Motor neuron (in vitro differentiated cells): Measurements from ENCODE around the gene YBEY. TPM values are rescaled to one million over a fixed set of nuclear protein-coding genes. Genes with fewer than 3 reads are reported as not detected.

Experiments used
- ATAC-seq, 8 experiments: fragments of 200-7000 bp; cut with Tn5 transposase; replicated peaks in 6 of 8; 2 replicates each; pipeline ENCODE4 v1.8.0; 2021; ENCODE audit warnings: mild to moderate bottlenecking in 8 of 8, moderate library complexity in 8 of 8
- H3K27ac ChIP-seq, 2 donors: fragments of 250-450 bp; sonication (Bioruptor Pico); 2 replicates each; pipeline ENCODE4 v1.9.0; 2021; ENCODE audit warnings: antibody characterized with exemption in 2 of 2, mild to moderate bottlenecking in 2 of 2, moderate library complexity in 1 of 2
- H3K4me1 ChIP-seq, 2 donors: fragments of 250-450 bp; sonication (Bioruptor Pico); replicated peaks in 1 of 2; 2 replicates each; pipeline ENCODE4 v1.6.1; 2021; ENCODE audit warnings: antibody characterized with exemption in 2 of 2, mild to moderate bottlenecking in 2 of 2, moderate library complexity in 1 of 2
- H3K4me3 ChIP-seq, 5 donors: fragments of 250-450 bp; sonication (Bioruptor Pico); 2 replicates each; pipeline ENCODE4 v1.9.0; 2021; ENCODE audit warnings: antibody characterized with exemption in 5 of 5, mild to moderate bottlenecking in 5 of 5, moderate library complexity in 4 of 5
- WGBS, 10 experiments: fragments of 450-650 bp; shearing (Covaris generic); methylation state at CpG; one replicate each; pipeline ENCODE4 v1.0.0; 2022; 5-methylcytosine and 5-hydroxymethylcytosine counted together
- in situ Hi-C, 9 experiments: fragments of 400-800 bp; cut with MboI; loops; one replicate each; pipeline ENCODE4 v1.15.0; 2021; ENCODE audit warnings: low sequenced_read_pairs in 9 of 9, low pct_unique_long_range_greater_than_20kb in 2 of 9; ENCODE audit not compliant: unreplicated experiment in 9 of 9
- total RNA-seq, 8 experiments: library from RNA; unstranded; fragments of 300-600 nt; gene quantifications; 2 replicates each; pipeline versions ENCODE4 v1.2.3 to v1.2.4, GENCODE V29; 2022

YBEY gene
- total RNA-seq, 8 experiments from 2014 or later = 19.4 to 43.8 (median 32.7) TPM

DNA sequence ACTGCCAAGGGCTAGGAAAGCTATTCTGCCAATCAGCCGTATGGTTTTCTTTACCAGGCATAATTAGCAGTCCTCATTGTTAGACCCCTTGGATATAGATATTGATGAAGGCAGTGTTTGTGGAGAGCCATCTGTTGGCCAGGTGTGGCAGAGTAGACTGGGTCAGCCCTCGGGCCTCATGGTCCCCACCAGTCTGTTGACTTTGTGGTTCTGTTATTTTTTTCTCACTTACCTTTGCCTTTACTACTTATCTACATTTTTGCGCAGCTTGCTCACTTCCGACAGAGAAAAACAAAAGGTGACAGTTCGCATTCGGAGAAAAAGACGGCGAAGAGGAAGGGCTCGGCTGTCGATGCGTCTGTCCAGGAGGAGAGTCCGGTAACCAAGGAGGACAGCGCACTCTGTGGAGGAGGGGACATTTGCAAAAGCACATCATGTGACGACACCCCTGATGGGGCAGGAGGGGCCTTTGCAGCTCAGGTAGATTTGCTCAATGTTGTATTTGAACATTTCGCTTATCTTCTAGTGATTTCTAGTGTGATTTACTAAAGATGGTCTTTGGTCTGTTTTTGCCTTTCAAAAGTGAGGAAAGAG lies 40.1 kb downstream of the YBEY start:
- H3K27ac ChIP-seq = no peak overlapping the region
- H3K4me3 ChIP-seq = peak overlapping the region in 2 of 5 donors; percentile 90 to 93
- ATAC-seq = no peak
- H3K4me1 ChIP-seq = peaks cover 14 to 15% of the 10 kb centered on the region in 2 donors
- in situ Hi-C loops = no loop called here
- 72 to 100% (median 93%) methylated on average over 2 to 11 of the region's 15 CpGs for WGBS, 10 experiments

DNA sequence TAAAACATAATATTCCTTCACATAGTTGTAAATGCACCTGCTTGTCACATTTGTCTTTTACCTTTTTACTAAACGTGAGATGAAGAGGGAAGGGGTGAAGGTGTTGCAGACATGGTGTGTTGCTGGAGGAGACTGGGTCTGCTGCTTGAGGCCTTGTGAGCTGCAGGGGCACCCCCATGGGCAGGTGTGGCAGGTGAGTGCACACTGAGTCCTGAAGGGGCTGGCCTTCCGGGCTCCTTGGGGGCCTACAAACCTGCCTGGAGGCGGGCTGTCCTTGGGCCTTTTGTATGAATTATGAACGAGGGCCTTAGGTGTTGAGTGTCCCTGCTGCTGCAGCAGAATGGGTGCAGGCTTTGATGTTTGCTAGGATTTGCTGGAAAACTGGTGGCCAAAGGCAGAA lies 41.6 kb downstream of the YBEY start:
- in situ Hi-C loops = no loop called here
- Histone ChIP-seq H3K4me1 (peaks cover 3 to 7% of the 10 kb centered on the region in 2 donors), H3K4me3 (no peak overlapping the region), H3K27ac (no peak overlapping the region)
- no peak for ATAC-seq
- WGBS, 10 experiments = 50 to 88% (median 78%) methylated on average over 1 to 3 of the region's 4 CpGs; no CpG with 5 or more reads in 6 of the 10 experiments

DNA sequence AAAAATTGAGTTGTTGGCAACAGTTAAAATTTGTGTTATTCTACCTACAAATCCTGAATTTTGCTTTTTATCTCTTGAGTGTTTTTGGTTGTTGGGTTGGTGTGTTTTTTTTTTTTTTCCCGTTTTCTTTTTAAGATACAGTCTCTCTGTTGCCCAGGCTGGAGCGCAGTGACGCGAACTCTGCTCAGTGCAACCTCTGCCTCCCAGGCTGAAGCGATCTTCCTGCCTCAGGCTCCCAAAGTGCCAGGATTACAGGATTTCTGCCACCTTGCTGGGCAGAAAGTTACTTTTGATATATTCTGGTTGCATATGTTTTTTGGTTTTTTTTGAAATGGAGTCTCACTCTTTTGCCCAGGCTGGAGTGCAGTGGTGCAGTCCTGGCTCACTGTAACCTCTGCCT lies 42.0 kb downstream of the YBEY start:
- Histone ChIP-seq H3K4me1 (peaks cover 3 to 7% of the 10 kb centered on the region in 2 donors), H3K27ac (no peak overlapping the region), H3K4me3 (no peak overlapping the region)
- 0 to 78% (median 50%) methylated on average over 1 to 5 of the region's 5 CpGs; no CpG with 5 or more reads in 3 of the 10 experiments for WGBS, 10 experiments
- no peak for ATAC-seq
- in situ Hi-C loops = no loop called here

DNA sequence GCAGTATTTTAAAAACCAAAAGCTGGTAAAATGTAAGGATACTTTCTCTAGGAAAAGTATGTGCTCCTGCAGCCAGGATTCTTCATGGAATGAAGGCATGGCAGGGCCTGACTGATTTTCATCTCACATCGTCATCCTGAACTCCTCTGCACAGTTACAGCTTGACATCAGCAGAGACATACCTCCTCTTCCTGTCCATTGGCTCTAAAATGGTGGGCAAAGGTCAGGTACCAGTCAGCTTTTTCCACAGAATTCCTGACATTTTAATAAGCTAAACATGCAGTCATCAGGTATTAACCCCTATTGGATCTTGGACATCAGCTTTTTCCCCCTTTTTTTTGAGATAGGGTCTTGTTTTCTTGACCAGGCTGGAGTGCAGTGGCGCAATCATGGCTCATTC lies 43.7 kb downstream of the YBEY start:
- Histone ChIP-seq H3K27ac (no peak overlapping the region), H3K4me3 (no peak overlapping the region), H3K4me1 (peaks cover 3 to 7% of the 10 kb centered on the region in 2 donors)
- no peak for ATAC-seq
- in situ Hi-C loops = no loop called here
- WGBS, 10 experiments = 57 to 100% (median 100%) methylated on average over 1 of the region's 2 CpGs; no CpG with 5 or more reads in 4 of the 10 experiments

DNA sequence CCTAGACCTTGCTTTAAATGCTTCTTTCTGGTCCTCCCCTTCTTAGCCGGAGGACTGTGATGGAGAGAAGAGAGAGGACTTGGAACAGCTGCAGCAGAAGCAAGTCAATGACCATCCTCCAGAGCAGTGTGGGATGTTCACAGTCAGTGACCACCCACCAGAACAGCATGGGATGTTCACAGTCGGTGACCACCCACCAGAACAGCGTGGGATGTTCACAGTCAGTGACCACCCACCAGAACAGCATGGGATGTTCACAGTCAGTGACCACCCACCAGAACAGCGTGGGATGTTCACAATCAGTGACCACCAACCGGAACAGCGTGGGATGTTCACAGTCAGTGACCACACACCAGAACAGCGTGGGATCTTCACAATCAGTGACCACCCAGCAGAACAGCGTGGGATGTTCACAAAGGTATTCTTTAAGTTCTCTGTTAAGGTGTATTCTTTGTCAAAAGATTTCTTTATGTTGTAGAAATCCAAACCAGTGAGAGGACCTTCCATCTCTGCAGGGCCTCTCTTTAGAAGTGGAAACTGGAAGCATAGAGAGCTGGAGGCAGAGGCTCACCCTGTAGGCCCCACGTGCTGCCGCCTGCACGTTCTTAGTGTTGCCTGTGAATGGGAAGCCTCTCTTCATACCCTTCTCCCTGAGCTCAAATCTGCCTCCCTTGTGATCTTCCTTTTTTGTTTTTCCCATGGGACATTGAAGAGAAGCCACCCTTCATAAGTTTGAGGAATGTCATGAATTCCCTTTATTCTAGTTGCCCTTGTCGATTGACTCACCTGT lies 48.4 kb downstream of the YBEY start:
- ATAC-seq = no peak
- no peak overlapping the region for H3K27ac ChIP-seq
- no peaks in the 10 kb centered on the region for H3K4me1 ChIP-seq
- WGBS, 10 experiments = 63 to 100% (median 88%) methylated on average over 2 to 7 of the region's 12 CpGs; no CpG with 5 or more reads in 4 of the 10 experiments
- in situ Hi-C loops = no loop called here
- no peak overlapping the region for H3K4me3 ChIP-seq

DNA sequence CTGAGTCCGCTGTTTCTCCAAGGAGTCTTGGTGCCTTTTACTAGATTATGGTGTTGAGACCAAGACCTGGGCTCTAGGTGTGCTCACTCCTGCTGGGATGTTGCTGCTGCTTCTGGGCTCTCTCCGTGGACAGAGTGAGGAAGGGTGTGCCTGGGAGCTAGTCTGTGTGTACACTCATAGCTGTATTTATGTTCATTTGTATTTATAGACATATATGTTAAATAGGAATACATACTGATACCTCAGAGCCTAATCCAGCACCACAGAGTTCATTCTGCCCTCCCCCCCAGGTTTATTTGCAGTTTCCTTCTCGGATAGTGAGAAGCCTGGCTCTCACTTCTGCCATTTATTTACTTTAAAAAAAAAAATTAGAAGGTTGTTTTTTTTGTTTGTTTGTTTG lies 50.5 kb downstream of the YBEY start:
- H3K27ac ChIP-seq = no peak overlapping the region
- WGBS, 10 experiments = 92 to 100% (median 97%) methylated on average over 1 to 3 of the region's 3 CpGs; no CpG with 5 or more reads in 6 of the 10 experiments
- in situ Hi-C loops = no loop called here
- no peaks in the 10 kb centered on the region for H3K4me1 ChIP-seq
- peak in 1 of 8 experiments; percentile 90 for ATAC-seq
- H3K4me3 ChIP-seq = no peak overlapping the region

DNA sequence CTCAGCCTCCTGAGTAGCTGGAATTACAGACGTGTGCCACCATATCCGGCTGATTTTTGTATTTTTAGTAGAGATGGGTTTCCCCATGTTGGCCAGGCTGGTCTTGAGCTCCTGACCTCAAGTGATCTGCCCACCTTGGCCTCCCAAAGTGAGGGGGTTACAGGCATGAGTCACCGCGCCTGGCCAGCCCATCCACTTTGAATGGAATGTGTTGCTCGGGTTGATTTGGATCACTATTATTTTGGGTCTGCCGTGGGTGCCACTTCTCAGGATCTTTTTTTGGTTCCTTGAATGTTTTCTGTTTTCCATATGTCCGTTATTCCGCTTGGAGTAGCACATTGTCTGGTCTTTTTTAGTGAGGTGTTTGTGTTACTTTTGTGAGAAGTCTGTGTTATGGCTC lies 54.9 kb downstream of the YBEY start:
- in situ Hi-C loops = no loop called here
- H3K27ac ChIP-seq = no peak overlapping the region
- WGBS, 10 experiments = 30 to 100% (median 95%) methylated on average over 1 to 6 of the region's 8 CpGs
- no peaks in the 10 kb centered on the region for H3K4me1 ChIP-seq
- H3K4me3 ChIP-seq = no peak overlapping the region
- ATAC-seq = no peak

DNA sequence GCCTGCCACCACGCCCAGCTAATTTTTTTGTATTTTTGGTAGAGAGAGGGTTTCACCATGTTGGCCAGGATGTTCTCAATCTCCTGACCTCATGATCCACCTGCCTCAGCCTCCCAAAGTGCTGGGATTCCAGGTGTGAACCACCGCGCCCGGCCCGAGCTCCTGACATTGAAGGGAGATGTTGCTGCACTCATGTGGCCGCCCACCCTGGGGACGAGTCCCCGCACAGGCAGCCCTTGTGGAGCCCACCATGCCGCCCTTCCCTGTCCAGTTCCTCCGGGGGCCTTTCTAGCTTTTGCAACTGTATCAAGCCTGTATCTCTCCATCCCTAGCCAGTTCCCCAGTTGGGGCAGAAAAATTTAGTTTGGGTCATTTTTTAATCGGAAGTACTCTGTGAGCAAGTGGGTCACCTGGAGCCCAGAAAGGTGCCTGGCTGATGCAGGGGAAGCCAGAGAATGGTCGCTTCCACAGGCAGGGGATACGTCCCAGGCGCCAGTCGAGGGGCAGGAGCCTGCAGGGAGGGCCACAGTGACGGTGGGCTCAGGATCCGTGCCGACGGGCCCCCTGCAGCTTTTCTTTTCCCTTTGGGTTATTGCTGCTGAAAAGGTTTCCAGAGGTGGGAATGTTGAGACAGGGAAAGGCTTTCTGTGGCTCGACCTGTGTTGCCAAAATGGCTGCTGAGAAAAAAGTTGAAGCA lies 58.2 kb downstream of the YBEY start:
- ATAC-seq = no peak
- no peak overlapping the region for H3K4me3 ChIP-seq
- WGBS, 10 experiments = 80 to 100% (median 95%) methylated on average over 1 to 7 of the region's 20 CpGs; no CpG with 5 or more reads in 5 of the 10 experiments
- no peaks in the 10 kb centered on the region for H3K4me1 ChIP-seq
- in situ Hi-C loops = no loop called here
- H3K27ac ChIP-seq = no peak overlapping the region

DNA sequence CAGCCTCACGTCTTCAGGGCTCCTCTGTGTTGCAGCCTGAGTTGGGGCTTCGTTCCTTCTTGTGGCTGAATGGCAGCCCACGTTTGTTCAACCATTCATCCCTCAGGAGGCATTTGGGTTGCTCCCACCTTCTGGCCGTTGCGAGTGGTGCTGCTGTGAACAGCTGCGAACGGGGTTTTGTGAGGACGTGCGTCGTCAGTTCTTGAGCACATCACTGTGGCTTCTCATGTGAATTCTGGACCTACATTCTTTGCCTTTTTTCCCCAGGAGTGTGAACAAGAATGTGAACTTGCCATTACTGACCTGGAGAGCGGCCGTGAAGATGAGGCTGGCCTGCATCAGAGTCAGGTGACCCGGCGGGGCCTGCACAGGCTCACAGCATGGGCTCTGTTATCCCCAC lies 59.7 kb downstream of the YBEY start:
- whole genome bisulfite sequencing, 10 experiments = 67 to 100% (median 100%) methylated on average over 1 to 2 of the region's 14 CpGs; no CpG with 5 or more reads in 7 of the 10 experiments
- no peak for ATAC-seq
- Histone ChIP-seq H3K27ac (no peak overlapping the region), H3K4me1 (no peaks in the 10 kb centered on the region), H3K4me3 (no peak overlapping the region)
- in situ Hi-C loops = no loop called here

DNA sequence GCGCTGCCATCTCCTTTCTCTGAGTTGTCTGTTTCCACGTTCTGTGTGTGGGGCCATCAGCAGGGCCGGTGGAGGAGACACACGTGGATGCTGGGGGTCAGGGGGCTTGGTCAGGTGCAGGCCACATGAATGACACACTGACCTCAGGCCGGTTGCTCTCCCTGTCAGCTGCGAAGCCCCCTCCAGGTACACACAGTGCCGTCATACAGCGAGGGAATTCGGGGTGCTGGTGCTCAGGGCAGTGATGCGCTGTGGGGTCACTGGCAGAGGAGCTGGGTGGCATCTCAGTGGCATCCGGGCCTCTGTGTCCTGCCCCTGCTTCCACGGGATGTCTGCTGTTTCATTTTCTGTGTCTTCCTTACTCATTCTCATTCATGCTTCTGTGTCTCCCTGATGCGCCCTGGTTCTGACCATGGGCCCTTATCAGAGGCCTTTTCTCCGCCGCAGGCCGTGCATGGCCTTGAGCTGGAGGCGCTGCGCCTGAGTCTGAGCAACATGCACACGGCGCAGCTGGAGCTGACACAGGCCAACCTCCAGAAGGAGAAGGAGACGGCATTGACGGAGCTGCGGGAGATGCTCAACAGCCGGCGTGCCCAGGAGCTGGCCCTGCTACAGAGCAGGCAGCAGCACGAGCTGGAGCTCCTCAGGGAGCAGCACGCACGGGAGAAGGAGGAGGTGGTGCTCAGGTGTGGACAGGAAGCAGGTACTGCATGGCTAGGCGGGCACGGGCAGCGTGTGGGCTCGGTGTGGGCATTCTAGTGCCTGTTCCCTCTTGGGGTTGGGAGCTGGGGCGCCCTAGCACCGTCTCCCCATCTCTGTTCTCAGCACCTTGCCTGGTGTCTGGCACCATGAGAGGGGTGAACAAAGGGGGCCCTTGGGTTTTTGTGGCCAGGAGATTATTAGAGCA lies 60.4 kb downstream of the YBEY start:
- 75 to 100% (median 95%) methylated on average over 1 to 10 of the region's 34 CpGs; no CpG with 5 or more reads in 2 of the 10 experiments for WGBS, 10 experiments
- H3K27ac ChIP-seq = no peak overlapping the region
- no peak for ATAC-seq
- in situ Hi-C loops = no loop called here
- no peak overlapping the region for H3K4me3 ChIP-seq
- no peaks in the 10 kb centered on the region for H3K4me1 ChIP-seq

DNA sequence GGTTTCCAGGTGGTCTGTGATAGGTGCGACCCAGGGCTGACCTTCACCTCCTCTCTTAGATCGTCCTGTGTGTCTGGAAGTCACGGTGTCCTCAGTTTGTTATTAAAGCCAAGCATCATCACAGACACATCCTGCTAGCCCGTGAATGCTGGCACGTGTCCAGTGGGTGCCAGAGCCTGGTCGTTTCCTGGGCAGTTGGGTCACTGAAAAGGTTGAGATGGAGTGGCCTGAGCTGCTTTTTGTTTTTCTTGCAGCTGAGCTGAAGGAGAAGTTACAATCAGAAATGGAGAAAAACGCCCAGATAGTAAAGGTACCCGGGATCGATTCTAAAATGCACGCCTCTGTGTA lies 61.0 kb downstream of the YBEY start:
- no peak for ATAC-seq
- H3K4me3 ChIP-seq = no peak overlapping the region
- no peak overlapping the region for H3K27ac ChIP-seq
- H3K4me1 ChIP-seq = no peaks in the 10 kb centered on the region
- WGBS, 10 experiments = 82 to 100% (median 90%) methylated on average over 1 to 9 of the region's 10 CpGs; no CpG with 5 or more reads in 4 of the 10 experiments
- in situ Hi-C loops = no loop called here
